ENCODE data around the gene LYAR.
"Not testable (repeated sequence)": the region's sequence is repeated elsewhere in the genome, so short reads cannot be mapped to it uniquely, and the experiment has no call there.

The LYAR gene

GRCh38 chr4:4259484-4260100, 30.4 kb downstream of the LYAR start:
- DNase-seq = no peak

- DNase-seq = not testable (repeated sequence)
Measured at GRCh38 chr4:4257705-4258104, 32.2 kb downstream of the LYAR start.

DNA sequence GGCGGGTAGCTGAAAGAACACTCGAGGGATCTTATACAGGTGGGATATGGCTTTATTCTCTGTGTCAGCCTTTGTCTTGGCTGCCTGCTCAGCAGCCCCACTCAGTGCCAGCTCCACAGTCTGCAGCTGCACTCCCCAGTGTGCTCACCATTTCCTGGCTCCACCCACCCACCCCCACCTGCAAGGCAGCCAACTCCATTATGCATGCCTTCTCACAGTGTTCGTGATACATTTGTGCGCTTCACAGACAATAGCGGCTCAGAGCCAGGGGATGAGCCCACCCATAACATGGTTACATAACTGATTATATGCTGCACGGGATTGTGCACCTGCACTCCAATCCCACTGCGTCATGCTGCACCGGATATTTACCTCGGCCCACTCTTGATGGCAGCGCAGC, 33.2 kb downstream of the LYAR start:
- DNase-seq = no peak

DNA sequence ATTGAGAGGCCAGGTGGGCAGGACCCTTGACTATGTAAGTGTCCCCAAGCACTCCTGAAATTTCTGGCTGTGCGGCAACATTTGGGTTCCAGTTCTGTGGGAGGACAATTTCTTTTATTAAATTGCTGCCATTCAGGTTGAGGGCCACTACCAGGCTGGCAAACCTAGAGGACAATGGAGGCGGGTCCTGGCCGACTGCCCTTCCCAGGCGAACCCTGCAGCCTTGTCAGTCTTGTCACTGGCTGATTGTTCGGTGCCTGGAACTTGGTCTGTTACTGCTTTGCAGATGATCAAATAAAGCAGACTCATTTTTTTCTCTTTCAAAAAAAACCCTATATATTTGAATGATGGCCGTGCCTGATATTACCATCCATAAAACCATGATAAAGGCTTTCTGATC, 35.3 kb downstream of the LYAR start:
- no peak for DNase-seq

- no peak for DNase-seq
Measured at GRCh38 chr4:4254199-4254598, 35.8 kb downstream of the LYAR start.

DNA sequence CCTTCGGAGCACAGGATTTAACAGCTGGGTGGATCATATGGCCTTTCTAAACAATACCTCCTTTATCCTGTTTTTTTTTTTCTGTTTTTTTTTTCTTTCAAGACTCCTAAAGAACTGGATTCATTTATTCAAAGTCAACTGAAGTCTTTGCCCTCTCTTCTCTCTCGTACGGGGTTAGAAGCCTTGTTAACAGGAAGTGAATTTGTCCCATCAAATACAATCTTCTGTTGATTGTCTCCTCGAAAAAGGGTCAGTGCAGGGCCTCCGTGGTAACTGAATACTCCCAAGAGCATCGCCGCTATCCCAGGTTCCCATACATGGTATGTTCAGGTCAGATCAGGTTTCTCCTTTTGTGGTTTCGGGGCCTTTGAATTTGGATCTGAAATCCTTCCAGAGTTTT, 40.1 kb downstream of the LYAR start:
- DNase-seq = no peak

DNA sequence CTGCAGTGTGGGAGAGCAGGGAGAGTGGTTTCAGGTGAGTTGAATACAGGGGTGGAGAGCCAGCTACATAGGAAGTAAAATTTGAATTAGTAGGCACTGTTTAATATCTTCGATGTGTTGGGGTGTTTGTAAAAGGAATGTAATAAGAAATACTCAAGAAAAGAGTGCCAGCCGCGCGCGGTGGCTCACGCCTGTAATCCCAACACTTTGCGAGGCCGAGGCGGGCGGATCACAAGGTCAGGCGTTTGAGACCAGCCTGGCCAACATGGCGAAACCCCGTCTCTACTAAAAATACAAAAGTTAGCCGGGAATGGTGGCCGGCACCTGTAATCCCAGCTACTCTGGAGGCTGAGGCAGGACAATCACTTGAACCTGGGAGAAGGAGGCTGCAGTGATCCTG, 40.6 kb downstream of the LYAR start:
- not testable (repeated sequence) for DNase-seq

- DNase-seq = peak; percentile 55
Measured at GRCh38 chr4:4248885-4249203, 41.1 kb downstream of the LYAR start.

DNA sequence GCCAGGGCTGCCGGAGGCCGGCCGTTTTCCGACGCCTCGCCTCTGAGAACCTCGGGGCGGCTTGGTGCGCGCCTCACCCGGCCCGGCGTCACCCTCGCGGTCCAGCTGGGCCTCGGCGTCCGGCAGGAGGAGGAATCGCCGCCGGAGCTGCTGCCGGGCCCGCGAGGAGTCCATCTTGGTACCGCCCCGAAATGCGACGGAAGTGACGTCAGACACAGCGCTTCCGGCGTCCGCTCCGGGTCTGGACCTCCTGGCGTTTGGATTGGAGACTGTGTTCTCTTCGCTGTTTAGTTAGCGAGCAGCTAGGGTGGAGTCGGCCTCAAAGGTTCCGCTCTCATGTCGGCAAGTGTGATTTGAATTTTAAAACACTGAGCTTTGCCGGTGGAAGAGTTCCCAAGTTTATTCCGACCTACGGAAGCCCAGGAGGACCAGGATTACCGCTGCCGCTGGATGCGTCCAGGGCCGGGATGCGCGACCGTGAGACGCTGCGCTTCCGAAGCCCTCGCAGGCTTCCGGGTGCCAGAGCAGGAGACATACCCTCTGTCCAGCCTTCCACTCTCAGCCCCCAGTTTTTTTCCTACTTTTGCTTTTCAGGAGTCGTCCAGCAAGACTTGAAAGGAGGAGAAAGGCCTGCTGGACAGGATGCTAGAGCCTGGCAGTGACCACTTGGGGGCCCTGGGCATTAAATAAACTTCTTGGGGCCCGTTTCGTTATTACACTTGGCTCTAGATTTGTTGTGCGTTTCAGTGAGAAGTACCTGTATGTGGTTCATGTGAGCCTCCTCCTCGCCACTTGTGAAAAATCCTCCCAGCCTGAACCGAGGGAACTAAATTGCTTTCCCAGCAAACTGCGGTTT, 41.7 kb downstream of the LYAR start, which contains the start of gene TMEM128:
TSS of gene TMEM128 (minus strand) at position 195 of the 856 bp plus-strand sequence. CDS start at position 174, 21 bp downstream.
- DNase-seq = peak; percentile 94

DNA sequence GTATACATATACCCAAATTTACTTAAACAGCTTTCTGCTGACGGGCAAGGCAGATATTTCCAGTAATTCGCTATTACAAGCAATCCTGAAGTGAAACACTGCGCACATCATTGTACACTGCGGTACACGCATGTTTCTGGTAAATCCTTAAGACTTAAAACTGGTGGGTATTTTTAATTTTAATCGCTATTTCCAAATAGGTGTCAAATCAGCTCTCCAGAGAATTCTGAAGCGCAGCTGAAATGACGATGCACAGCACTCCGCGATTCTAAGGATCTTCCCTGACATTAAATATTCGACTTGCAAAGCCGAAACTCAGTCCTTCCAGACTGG, 42.3 kb downstream of the LYAR start:
- DNase-seq = no peak

GRCh38 chr4:4245172-4245571, 44.8 kb downstream of the LYAR start:
- no peak for DNase-seq

- DNase-seq = not testable (repeated sequence)
Measured at GRCh38 chr4:4239551-4239950, 50.4 kb downstream of the LYAR start.

GRCh38 chr4:4233610-4234009, 56.3 kb downstream of the LYAR start:
- no peak for DNase-seq

DNA sequence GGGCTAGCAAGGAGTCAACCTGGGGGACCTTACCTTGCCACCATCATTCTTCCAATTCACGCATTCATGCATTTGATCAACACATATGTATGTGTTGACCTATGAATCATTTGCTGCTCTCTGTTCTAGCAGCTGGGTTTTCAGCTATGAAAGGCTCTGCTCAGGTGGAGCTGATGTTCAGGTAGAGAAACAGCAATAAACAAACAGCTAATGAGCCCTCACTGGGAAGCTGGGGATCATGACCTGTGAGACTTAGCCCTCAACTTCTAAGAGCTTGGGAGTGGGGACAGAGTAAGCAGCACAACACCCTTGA, 61.6 kb downstream of the LYAR start:
- no peak for DNase-seq

GRCh38 chr4:4227510-4228355, 62.2 kb downstream of the LYAR start:
- DNase-seq = no peak

DNA sequence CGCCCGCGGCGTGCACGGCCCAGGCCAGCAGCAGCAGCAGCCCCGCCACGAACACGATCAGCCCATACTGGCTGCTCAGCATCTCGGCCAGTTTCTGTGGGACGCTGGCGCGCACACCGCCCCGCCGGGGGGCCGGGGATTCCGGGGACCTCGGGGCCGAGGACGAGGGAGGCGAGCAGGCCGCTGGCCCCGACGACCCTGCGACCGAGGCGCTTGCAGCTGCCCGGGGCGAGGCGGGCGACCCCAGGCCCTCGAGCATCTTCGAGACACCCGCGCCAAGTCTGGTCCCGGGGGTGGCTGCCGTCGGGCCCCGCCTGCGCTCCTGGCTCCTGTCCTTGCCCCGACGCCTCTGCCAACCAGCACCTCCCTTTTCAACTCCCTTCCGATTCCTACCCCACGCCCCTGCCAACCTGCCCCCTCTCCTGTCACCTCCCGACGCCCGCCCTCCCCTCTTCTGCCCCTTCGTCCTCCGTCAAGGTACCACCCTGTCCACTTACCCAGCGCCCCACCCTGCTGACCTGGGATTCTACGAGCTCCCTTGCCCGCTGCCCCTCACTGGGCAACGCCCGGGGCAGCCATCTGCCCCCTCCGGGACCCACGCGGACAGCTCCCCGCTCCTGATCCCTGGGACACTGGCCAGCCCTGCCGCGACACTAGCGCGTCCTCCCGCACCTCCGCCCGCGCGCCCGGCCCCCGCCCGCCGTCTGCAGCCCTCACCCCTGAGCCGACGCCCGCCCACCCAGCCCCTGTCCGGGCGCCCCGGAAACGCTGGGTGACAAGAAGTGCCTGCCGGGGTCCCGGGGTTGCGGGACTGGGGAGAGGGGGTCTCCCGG, 63.1 kb downstream of the LYAR start, which contains the start of gene OTOP1:
TSS of gene OTOP1 (minus strand) at position 324 of the 833 bp plus-strand sequence. CDS start at position 259, 65 bp downstream.
- DNase-seq = no peak

DNA sequence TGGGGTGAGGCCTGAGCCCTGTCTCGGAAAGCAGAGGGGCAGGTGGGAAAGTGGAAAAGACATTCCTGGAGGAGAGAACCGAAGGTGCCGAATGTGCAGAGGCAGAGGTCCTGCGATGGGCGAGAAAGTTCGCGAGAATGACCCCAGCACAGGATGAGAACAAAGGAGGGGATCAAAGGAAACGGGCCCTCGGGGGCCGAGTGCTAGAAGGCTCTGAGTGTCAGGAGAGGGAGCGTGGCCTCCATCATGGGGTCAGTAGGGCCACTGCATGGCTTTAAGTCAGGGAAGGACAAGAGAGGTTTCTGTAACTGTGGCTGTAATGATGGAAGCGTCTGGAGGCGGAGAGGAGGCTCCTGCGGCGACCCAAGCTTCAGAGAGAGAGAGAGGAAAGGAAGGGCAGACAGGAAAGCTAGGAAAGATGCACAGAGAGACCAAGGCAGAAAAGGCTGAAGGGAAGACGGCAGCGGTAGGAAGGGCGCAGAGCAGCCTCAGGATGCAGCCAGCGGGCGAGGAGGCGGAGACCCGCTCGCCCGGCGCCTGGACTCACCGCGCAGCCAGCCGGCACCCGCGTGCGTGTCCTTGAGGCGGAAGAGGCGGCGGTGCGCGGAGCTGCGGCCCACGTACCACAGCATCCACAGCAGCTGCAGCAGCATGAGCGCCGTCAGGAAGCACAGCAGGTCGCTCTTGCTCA, 63.9 kb downstream of the LYAR start:
- DNase-seq = no peak

All from hematopoietic multipotent progenitor cell treated with erythropoietin and hydrocortisone succinate and interleukin-3 and kit ligand, for 8 days (in vitro differentiated cells).